Stimulated activated naive CD4-positive, alpha-beta T cell treated with Interleukin-2 at 50 U/mL for 16 hours (primary cell): ENCODE measurements around the gene KDM4B.

Experiments used
- DNase-seq: peaks from one replicate; lab custom pipeline; 2025; lab: John Stamatoyannopoulos, UW

KDM4B gene

DNA sequence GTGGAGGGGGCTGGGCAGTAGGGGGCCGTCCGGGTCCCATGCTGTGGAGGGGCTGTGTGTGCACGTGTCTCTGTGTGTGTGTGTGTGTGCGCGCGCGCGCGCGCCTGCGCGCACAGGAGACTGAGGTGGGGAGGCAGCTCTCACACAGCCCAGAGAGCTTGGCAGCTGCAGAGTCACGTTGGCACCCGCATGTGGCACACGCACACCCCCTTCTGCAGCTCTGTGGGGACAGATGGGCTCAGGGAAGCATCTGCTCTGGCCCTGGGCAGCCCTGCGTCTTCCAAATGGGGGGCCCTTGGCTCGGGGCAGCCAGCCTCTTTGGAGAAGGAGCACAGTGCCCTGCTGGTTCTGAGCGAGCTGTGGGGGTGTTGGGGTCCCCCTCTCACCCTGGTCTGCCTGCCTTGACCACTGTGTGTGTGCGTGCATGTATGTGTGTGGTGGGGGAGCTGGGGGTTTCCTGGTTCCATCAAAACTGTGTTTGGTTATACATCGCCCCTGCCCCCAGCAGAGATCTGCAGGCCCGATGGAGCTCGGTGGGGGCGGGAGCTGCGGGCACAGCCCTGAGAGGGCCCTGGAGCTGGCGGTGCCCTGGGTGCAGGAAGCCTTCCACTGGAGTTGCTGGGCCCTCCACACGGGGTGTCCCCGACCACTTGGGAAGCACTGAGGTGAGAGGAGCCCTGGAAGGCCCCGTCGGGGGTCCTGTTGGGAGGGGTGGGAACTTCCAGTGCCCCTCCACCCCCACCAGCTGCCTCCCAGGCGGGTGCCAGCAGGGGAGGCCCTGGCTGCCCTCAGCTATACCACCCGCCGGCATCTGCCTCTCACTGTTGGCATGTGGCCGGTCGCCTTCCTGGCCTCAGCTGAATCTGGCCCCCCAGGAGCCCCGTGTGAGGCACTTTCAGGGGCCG lies 67.1 kb downstream of the KDM4B start:
- no peak for DNase-seq

GRCh38 chr19:5036698-5037563 lies 68.0 kb downstream of the KDM4B start:
- DNase-seq, result no peak

DNA sequence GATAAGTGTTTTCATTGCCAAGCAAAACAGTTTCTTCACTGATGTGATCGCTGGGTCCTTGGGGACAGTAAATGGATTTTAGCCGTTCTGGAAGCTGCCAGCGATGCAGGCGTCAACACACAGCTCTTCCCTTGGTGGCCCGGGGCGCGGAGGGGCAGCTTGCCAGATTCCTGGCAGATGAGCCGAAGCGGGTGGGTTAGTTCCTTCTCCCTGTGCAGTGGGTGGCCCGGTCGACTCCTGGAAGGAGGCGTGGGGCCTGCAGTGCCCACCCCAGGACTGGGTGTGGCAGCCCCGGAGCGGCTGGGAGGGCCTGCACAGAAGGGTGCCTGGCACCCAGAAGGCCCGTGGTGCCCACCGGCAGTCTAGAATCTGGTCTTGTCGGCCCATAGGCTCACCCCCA lies 69.0 kb downstream of the KDM4B start:
- DNase-seq, result no peak

GRCh38 chr19:5038631-5039271 lies 69.8 kb downstream of the KDM4B start:
- DNase-seq, result no peak

DNA sequence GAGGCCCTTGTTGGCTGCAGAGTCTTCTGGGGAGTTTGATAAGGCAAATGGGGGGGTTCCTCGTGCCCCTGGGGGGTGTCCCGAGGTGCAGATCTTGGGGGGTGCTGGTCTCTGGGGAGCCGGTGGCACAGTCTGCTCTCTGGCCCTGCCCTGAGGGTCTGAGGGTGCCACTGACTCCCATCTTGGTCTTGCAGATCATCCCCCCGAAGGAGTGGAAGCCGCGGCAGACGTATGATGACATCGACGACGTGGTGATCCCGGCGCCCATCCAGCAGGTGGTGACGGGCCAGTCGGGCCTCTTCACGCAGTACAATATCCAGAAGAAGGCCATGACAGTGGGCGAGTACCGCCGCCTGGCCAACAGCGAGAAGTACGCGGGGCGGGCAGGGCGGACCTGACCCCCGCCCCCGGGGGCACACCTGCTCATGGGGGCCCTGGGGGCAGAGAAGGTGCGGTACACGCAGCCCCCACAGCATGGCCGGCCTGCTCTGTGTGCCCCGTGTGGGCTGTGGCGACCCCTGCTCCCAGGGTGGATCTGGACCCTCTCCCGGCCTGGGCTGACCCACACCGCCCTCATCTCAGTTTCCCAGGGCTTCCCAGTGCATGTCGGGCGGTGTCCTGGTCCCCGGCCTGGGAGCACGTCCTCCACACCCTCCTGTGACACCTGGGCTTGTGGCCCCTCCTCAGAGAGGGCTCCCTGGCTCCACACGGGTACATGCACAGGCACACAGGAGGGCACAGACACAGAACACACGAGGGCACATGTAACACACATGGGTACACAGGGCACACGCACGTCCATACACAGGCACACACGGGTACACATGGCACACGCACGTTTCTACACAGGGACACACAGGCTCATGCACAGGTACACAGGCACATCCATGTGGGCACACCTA lies 71.0 kb downstream of the KDM4B start:
- DNase-seq, result no peak

DNA sequence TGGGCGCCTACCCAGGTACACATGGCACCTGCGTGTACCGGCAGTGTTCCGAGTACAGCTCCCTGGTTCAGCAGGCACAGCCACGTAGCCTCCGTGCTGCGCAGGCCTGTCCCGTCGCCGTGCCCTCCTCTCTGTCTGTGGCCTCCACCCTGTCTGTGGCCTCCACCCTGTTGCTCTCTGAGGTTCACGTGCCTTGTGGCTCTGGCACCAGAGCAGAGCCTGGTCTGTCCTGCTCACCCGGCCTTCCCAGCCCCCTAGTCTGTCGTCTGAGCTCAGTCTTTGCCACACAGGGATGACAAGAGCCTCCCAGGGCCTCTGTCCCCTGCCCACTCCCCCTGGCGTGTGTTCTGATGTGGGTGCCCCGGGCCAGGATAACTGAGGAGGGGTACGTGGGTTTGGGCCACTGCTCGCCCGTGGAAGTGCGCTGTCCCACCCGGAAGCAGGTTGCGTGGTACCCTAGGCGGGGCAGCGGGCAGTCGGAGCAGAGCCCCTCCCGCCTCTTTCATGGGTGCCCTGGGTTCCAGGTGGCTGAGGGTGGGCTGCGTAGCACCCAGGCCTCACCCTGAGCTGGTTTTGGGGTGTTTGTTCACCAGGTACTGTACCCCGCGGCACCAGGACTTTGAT lies 71.7 kb downstream of the KDM4B start:
- DNase-seq, result no peak

DNA sequence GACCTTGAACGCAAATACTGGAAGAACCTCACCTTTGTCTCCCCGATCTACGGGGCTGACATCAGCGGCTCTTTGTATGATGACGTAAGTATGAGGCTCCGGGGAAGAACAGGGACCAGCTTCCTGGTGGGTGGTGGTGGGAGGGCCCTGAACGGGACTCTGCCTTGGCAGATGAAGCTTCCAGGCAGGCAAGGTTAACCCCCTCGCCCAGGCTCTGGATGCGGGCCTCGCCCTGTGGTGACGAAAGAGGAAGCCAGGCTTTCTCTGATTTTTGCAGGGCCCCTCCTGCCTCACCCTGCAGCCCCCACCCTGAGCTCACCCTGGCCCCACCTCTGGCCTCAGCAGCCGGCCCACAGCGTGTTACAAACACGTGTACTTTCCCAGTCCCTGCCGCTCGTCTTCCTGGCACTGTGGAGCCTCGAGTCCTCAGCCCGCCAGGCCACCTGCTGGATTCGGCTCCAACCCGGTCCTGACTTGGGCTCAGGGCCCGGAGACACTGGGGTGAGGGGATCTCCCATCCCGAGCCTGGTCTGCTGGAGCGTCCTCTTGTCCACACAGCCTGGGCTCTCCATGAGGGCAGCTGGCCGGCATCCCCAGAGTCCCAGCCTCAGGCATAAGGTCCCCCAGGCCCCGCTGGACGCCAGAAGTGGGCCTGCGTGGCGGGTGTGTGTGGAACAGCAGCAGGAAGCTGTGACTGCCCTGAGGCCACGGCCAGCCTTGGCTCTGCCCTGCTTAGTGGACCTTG lies 72.4 kb downstream of the KDM4B start:
- no peak for DNase-seq

- DNase-seq, result no peak
These were observed 72.9 kb downstream of the KDM4B start for GRCh38 chr19:5041913-5042187.

- no peak for DNase-seq
These were observed 73.6 kb downstream of the KDM4B start for GRCh38 chr19:5042556-5042955.

- DNase-seq, result no peak
These were observed 76.1 kb downstream of the KDM4B start for GRCh38 chr19:5045029-5045428.

DNA sequence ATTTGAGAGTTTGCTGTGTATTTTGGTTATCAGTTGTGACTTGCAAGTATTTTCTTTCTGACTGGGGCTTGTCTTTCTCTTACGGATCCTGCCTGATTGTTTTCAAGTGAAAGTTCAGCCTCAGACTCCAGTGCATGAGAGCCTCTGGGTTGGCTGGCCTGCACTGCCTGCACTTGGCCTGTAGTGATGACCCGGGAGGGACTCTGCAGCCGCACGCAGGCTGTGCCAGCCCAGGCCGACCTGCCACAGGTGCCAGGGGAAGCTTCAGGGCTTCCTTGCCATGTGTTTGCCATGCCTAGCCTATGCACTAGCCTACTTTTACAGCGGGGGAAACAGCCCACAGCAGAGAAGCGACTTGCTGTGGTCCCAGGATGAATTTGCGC lies 77.0 kb downstream of the KDM4B start:
- DNase-seq, result no peak

GRCh38 chr19:5046339-5047039 lies 77.6 kb downstream of the KDM4B start:
- no peak for DNase-seq

- DNase-seq, result no peak
These were observed 78.5 kb downstream of the KDM4B start for GRCh38 chr19:5047251-5047935.

GRCh38 chr19:5048091-5048726 lies 79.3 kb downstream of the KDM4B start:
- DNase-seq, result peak; percentile 7

- no peak for DNase-seq
These were observed 80.0 kb downstream of the KDM4B start for GRCh38 chr19:5048727-5049553.

- DNase-seq, result no peak
These were observed 80.6 kb downstream of the KDM4B start for GRCh38 chr19:5049561-5049960.

DNA sequence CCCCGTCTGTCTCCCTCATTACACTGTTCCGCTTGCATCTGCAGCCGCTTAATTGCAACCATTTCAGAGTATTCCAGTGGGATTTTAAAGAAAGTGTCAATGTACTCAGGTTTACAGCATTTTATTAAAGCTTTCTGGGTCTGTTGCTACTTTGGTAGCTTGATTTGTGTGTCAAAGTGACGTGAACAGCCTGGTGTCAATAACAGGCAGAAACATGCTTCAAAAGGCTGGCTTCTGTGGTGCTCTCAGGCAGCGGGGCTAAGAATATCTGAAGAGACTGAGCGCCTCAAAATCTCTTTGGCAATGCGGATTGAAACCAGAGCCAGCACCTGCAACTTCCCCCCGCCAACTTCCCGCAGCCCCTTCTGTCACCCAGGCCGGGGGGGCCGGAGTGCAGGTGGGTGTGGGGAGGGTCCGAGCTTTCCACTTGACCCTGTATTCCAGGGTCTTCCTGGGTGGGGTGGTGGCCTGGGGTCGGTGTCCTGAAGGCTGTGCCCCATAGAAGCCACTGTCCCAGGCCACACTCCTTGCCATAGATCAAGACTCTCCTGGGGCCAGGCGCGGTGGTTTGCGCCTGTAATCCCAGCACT lies 81.2 kb downstream of the KDM4B start:
- no peak for DNase-seq

DNA sequence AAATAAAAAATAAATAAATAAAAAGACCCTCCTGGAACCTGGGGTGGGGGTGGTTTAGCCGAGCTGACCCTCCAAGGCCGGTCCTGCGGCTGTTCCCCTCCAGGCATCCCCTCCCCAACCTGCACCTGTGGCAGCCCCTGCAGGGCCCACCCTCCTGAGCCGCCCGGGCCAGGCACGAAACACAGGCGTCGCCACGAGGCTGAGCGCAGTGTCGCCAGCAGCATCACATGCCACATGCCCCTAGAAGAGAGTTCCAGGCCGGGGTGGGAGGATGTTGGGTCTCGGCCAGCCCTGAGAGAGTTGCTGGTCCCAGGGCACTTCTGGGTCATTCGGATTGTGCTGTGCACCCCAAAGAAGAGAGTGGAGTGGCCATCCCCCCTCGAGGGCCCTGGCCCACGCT lies 82.0 kb downstream of the KDM4B start:
- DNase-seq, result no peak
